Central memory CD8-positive, alpha-beta T cell (primary cell): Measurements from ENCODE around the gene THOC6.
"Not testable (repeated sequence)": the region's sequence is repeated elsewhere in the genome, so short reads cannot be mapped to it uniquely, and the experiment has no call there.

Experiments used
- ATAC-seq: fragments of 150-1000 bp; cut with Tn5 transposase; replicated peaks from 2 replicates; pipeline ENCODE4 v1.10.0; 2022; ENCODE audit warnings: mild to moderate bottlenecking, moderate FRiP score, moderate number of reproducible peaks; ENCODE audit not compliant: poor library complexity, severe bottlenecking; ENCODE audit errors: extremely low read depth
- DNase-seq, 2 donors: peaks; one replicate each; pipeline ENCODE4 v3.0.0; 2021; ENCODE audit warnings: low spot score in 2 of 2
- H3K27ac Mint-ChIP-seq: one replicate; pipeline ENCODE4 v1.8.0; 2022; ENCODE audit warnings: low read depth, mild to moderate bottlenecking, moderate library complexity, mixed read lengths
- H3K27me3 Mint-ChIP-seq: one replicate; pipeline ENCODE4 v1.8.0; 2022; ENCODE audit warnings: mixed read lengths
- H3K36me3 Mint-ChIP-seq: one replicate; pipeline ENCODE4 v1.8.0; 2022; ENCODE audit warnings: mild to moderate bottlenecking, moderate library complexity, mixed read lengths; ENCODE audit not compliant: insufficient read depth
- H3K4me1 Mint-ChIP-seq: one replicate; pipeline ENCODE4 v1.8.0; 2022; ENCODE audit warnings: mixed read lengths
- H3K4me3 Mint-ChIP-seq: one replicate; pipeline ENCODE4 v1.8.0; 2022; ENCODE audit warnings: mild to moderate bottlenecking, moderate library complexity, mixed read lengths
- H3K9me3 Mint-ChIP-seq: one replicate; pipeline ENCODE4 v1.8.0; 2022; ENCODE audit warnings: mixed read lengths

The THOC6 gene

DNA sequence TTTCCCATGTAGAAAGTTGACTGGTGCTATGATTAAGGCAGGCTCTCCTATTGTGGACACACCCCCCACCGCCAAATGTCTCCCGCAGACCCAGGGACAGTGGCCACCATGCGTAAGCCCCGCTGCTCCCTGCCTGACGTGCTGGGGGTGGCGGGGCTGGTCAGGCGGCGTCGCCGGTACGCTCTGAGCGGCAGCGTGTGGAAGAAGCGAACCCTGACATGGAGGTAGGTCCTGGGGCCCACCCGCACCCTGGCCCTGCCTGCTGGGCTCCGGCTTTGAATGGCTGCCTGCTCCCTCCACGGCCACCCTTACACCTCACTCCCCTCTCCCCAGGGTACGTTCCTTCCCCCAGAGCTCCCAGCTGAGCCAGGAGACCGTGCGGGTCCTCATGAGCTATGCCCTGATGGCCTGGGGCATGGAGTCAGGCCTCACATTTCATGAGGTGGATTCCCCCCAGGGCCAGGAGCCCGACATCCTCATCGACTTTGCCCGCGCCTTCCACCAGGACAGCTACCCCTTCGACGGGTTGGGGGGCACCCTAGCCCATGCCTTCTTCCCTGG, 26.2 kb downstream of the THOC6 start:
- no peak overlapping the region for H3K4me3 Mint-ChIP-seq
- H3K27ac Mint-ChIP-seq: no peak overlapping the region
- peaks cover 50% of the 10 kb centered on the region for H3K4me1 Mint-ChIP-seq
- H3K27me3 Mint-ChIP-seq: peaks cover 3% of the 10 kb centered on the region
- DNase-seq (no peak), ATAC-seq (no peak)
- no peaks in the 10 kb centered on the region for H3K9me3 Mint-ChIP-seq
- H3K36me3 Mint-ChIP-seq: peaks cover 3% of the 10 kb centered on the region

- Mint-ChIP-seq H3K9me3 (no peaks in the 10 kb centered on the region), H3K27me3 (no peaks in the 10 kb centered on the region), H3K36me3 (peaks cover 6% of the 10 kb centered on the region), H3K27ac (peak overlapping the region; percentile 68), H3K4me1 (peaks cover 50% of the 10 kb centered on the region), H3K4me3 (no peak overlapping the region)
- ATAC-seq (no peak), DNase-seq (no peak)
Measured at GRCh38 chr16:3050487-3050886, 26.7 kb downstream of the THOC6 start.

GRCh38 chr16:3051009-3051408, 27.2 kb downstream of the THOC6 start:
- Mint-ChIP-seq H3K27ac (peak overlapping the region; percentile 68), H3K4me3 (no peak overlapping the region), H3K36me3 (peaks cover 6% of the 10 kb centered on the region)

DNA sequence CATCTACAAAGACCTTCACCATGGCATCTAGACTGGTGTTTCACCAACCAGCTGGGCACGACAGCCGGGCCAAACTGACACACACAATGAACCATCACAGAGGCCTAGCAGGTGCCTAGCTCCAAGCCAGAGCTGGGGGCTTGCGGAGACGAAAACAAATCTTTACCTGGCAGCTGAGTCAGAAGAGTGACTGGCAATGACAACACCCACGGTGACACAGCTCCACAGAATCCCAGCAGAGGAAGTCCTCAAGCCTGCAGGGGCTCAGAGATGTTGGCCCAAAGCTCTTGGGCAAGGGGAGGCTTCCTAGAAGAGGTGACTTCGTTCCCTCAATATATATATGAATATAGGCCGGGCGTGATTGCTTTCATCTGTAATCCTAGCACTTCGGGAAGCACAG, 27.7 kb downstream of the THOC6 start:
- Mint-ChIP-seq H3K36me3 (peaks cover 6% of the 10 kb centered on the region), H3K4me1 (peaks cover 56% of the 10 kb centered on the region), H3K4me3 (no peak overlapping the region), H3K9me3 (no peaks in the 10 kb centered on the region), H3K27me3 (no peaks in the 10 kb centered on the region), H3K27ac (no peak overlapping the region)
- no peak for ATAC-seq
- DNase-seq: no peak

More at GRCh38 chr16:3051009-3051408, 27.2 kb downstream of the THOC6 start:
- Mint-ChIP-seq H3K4me1 (peaks cover 56% of the 10 kb centered on the region), H3K9me3 (no peaks in the 10 kb centered on the region), H3K27me3 (no peaks in the 10 kb centered on the region)
- ATAC-seq: no peak
- no peak for DNase-seq

- H3K9me3 Mint-ChIP-seq, H3K27me3 Mint-ChIP-seq, H3K4me3 Mint-ChIP-seq, DNase-seq, H3K36me3 Mint-ChIP-seq: not testable (repeated sequence)
- peak; percentile 41 for ATAC-seq
- peaks cover 62% of the 10 kb centered on the region for H3K4me1 Mint-ChIP-seq
- H3K27ac Mint-ChIP-seq: peak overlapping the region; percentile 52
Measured at GRCh38 chr16:3052571-3053329, 28.9 kb downstream of the THOC6 start.

GRCh38 chr16:3053330-3053710, 29.5 kb downstream of the THOC6 start:
- H3K27me3 Mint-ChIP-seq, DNase-seq, H3K27ac Mint-ChIP-seq, H3K9me3 Mint-ChIP-seq, H3K36me3 Mint-ChIP-seq: not testable (repeated sequence)
- Mint-ChIP-seq H3K4me3 (peak overlapping the region; percentile 6), H3K4me1 (peaks cover 59% of the 10 kb centered on the region)
- peak; percentile 33 for ATAC-seq

DNA sequence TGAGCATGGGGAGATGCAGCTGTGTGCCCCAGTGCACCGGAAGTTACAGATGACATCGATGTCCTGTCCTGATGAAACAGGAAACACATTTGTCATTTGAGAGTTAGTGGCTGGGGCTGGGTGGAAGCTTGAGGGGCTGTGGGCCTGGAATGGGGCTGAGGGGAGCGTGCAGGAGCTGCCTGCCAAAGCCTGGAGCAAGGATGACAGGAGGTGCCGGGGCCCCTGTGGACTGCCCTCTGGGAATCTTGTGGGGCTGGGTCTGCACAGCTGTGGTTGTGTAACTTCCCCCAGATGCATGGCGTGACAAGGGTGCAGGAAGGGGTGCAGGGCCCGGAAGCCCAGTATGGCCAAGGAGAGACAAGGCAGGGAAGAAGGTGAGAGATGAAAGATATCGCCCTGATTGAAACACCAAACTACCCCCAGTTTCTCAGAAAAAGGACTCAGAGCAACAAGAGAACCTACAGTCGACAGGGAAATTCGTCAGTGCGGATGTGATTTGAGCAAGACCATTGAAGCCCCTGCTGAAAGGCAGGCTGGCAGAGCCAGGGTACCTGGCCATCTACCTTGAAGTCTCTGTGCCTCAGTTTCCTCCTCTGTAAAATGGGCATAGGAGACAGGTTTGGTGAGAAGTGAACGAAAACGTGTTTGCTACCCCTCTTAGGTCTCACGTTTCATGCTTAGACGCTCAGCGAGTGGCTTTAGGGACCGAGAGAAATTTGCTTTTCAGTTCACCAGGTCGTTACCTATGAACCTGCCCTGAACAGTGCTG, 31.3 kb downstream of the THOC6 start:
- no peaks in the 10 kb centered on the region for H3K27me3 Mint-ChIP-seq
- H3K9me3 Mint-ChIP-seq: no peaks in the 10 kb centered on the region
- H3K27ac Mint-ChIP-seq: peak overlapping the region; percentile 83
- DNase-seq (no peak), ATAC-seq (no peak)
- peaks cover 8% of the 10 kb centered on the region for H3K36me3 Mint-ChIP-seq
- peaks cover 58% of the 10 kb centered on the region for H3K4me1 Mint-ChIP-seq
- H3K4me3 Mint-ChIP-seq: peak overlapping the region; percentile 66

- peaks cover 52% of the 10 kb centered on the region for H3K4me1 Mint-ChIP-seq
- not testable (repeated sequence) for DNase-seq, H3K36me3 Mint-ChIP-seq, H3K9me3 Mint-ChIP-seq, H3K27me3 Mint-ChIP-seq, ATAC-seq
- H3K27ac Mint-ChIP-seq: peak overlapping the region; percentile 83
- H3K4me3 Mint-ChIP-seq: peak overlapping the region; percentile 66
Measured at GRCh38 chr16:3055734-3056115, 31.9 kb downstream of the THOC6 start.

DNA sequence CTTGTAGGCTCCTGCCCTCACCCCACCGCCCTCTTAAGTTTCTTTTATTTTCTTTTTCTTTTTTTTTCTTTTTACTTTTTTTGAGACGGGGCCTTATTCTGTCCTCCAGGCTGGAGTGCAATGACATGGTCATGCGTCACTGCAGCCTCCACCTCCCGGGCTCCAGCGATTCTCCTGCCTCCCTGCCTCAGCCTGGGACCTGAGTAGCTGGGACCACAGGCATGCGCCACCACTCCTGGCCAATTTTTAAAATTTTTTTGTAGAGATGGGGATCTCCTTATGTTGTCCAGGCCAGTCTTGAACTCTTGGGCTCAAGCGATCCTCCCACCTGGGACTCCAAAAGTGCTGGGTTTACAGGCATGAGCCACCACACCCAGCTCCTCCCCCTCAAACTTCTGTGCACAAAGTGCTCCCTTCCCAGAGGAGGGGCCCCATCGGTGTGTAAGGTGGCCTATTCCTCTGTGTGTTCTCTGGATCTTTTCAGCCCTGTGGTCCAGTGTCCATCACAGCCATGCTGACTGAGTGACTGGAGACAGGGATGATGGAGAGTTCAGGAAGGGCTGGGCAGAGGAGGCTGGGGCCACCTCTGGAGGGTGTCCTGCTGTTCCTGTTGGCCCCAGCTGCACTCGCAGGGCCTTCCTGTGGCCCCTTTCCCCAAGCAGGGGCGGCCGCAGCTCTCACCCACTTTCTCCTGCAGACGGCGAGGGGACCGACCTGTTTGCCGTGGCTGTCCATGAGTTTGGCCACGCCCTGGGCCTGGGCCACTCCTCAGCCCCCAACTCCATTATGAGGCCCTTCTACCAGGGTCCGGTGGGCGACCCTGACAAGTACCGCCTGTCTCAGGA, 32.7 kb downstream of the THOC6 start:
- ATAC-seq: no peak
- Mint-ChIP-seq H3K9me3 (no peaks in the 10 kb centered on the region), H3K36me3 (peaks cover 8% of the 10 kb centered on the region), H3K27me3 (no peaks in the 10 kb centered on the region), H3K4me3 (peak overlapping the region; percentile 88), H3K27ac (peak overlapping the region; percentile 83), H3K4me1 (peaks cover 45% of the 10 kb centered on the region)
- no peak for DNase-seq

DNA sequence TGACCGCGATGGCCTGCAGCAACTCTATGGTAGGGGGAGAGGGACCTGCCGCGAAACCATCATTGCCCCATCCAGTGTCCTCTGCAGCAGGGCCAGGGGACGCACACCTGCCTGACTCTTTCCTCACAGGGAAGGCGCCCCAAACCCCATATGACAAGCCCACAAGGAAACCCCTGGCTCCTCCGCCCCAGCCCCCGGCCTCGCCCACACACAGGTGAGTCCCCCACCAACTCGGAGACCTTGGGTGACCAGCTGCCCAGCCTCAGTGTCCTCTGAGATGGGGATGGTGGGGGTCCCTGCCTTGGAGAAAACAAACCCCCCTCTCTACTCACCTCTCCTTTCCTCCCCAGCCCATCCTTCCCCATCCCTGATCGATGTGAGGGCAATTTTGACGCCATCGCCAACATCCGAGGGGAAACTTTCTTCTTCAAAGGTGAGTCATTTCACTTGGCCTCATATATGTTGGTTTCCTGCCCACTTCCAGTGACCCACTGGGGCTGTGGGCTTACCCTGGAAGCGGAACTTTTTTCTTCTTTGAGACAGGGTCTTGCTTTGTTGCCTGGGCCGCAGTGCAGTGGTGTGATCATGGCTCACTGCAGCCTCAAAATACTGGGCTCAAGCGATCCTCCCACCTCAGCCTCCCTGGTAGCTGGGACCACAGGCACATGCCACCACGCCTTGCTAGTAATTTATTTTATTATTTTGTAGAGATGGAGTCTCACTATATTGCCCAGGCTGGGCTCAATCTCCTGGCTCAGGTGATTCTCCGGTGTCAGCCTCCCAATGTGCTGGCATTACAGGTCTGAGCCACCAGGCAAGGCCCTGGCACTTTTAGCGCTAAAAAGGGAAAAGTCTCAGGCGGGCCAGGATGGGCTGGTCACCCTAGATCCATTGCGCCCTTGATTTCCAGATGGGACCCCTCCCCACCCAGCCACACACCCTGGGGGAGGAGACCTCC, 33.6 kb downstream of the THOC6 start:
- DNase-seq (no peak), ATAC-seq (no peak)
- peak overlapping the region; percentile 88 for H3K4me3 Mint-ChIP-seq
- H3K27ac Mint-ChIP-seq: peak overlapping the region; percentile 83
- peaks cover 8% of the 10 kb centered on the region for H3K36me3 Mint-ChIP-seq
- no peaks in the 10 kb centered on the region for H3K9me3 Mint-ChIP-seq
- no peaks in the 10 kb centered on the region for H3K27me3 Mint-ChIP-seq
- H3K4me1 Mint-ChIP-seq: peaks cover 39% of the 10 kb centered on the region

GRCh38 chr16:3058139-3059030, 34.5 kb downstream of the THOC6 start:
- peak overlapping the region; percentile 83 for H3K27ac Mint-ChIP-seq
- peaks cover 8% of the 10 kb centered on the region for H3K36me3 Mint-ChIP-seq

More at GRCh38 chr16:3058139-3059030, 34.5 kb downstream of the THOC6 start:
- Mint-ChIP-seq H3K4me1 (peaks cover 44% of the 10 kb centered on the region), H3K4me3 (peak overlapping the region; percentile 88), H3K9me3 (no peaks in the 10 kb centered on the region), H3K27me3 (no peaks in the 10 kb centered on the region)
- ATAC-seq: peak; percentile 50
- no peak for DNase-seq
